Measurements from ENCODE around the gene CAMKK2.

CAMKK2 gene

GRCh38 chr12:121191151-121191550 is 105.4 kb downstream of the CAMKK2 start:
- no peak for DNase-seq (ENCODE audit: low read depth)

- DNase-seq (ENCODE audit: low read depth), result peak; percentile 99
These were observed 105.9 kb downstream of the CAMKK2 start for GRCh38 chr12:121190523-121191031.

- no peak for DNase-seq (ENCODE audit: low read depth)
These were observed 106.8 kb downstream of the CAMKK2 start for GRCh38 chr12:121189619-121190155.

GRCh38 chr12:121189131-121189530 is 107.4 kb downstream of the CAMKK2 start:
- DNase-seq (ENCODE audit: low read depth), result no peak

GRCh38 chr12:121188227-121188626 is 108.3 kb downstream of the CAMKK2 start:
- no peak for DNase-seq (ENCODE audit: low read depth)
